ENCODE data around the gene DRG2.

Gene DRG2

GRCh38 chr17:18144855-18145254 lies 57.1 kb downstream of the DRG2 start:
- H3K9ac ChIP-seq (ENCODE audit: low read length) = no peak overlapping the region

GRCh38 chr17:18145811-18146210 lies 58.1 kb downstream of the DRG2 start:
- no peak overlapping the region for H3K27ac ChIP-seq (ENCODE audit: low read depth, low read length)
- no peaks in the 10 kb centered on the region for H3K9me3 ChIP-seq (ENCODE audit: control insufficient read depth, insufficient read depth, low read depth, low read length)
- no peak overlapping the region for H3K4me3 ChIP-seq (ENCODE audit: low read depth, low read length)
- peaks cover 12% of the 10 kb centered on the region for H3K4me1 ChIP-seq (ENCODE audit: control insufficient read depth, insufficient read depth, low read length)
- no peaks in the 10 kb centered on the region for H3K36me3 ChIP-seq (ENCODE audit: control insufficient read depth, insufficient read depth, low read length)
- no peak overlapping the region for H3K9ac ChIP-seq (ENCODE audit: low read length)
- H3K27me3 ChIP-seq (ENCODE audit: control insufficient read depth, insufficient read depth, low read length) = no peaks in the 10 kb centered on the region

More at GRCh38 chr17:18144855-18145254, 57.1 kb downstream of the DRG2 start:
- Histone ChIP-seq H3K4me3 (ENCODE audit: low read depth, low read length) (no peak overlapping the region), H3K36me3 (ENCODE audit: control insufficient read depth, insufficient read depth, low read length) (no peaks in the 10 kb centered on the region), H3K27me3 (ENCODE audit: control insufficient read depth, insufficient read depth, low read length) (no peaks in the 10 kb centered on the region), H3K27ac (ENCODE audit: low read depth, low read length) (no peak overlapping the region), H3K4me1 (ENCODE audit: control insufficient read depth, insufficient read depth, low read length) (peaks cover 12% of the 10 kb centered on the region), H3K9me3 (ENCODE audit: control insufficient read depth, insufficient read depth, low read depth, low read length) (no peaks in the 10 kb centered on the region)

GRCh38 chr17:18146259-18146658 lies 58.5 kb downstream of the DRG2 start:
- Histone ChIP-seq H3K27me3 (ENCODE audit: control insufficient read depth, insufficient read depth, low read length) (no peaks in the 10 kb centered on the region), H3K27ac (ENCODE audit: low read depth, low read length) (no peak overlapping the region), H3K4me1 (ENCODE audit: control insufficient read depth, insufficient read depth, low read length) (peaks cover 12% of the 10 kb centered on the region), H3K9ac (ENCODE audit: low read length) (no peak overlapping the region), H3K9me3 (ENCODE audit: control insufficient read depth, insufficient read depth, low read depth, low read length) (no peaks in the 10 kb centered on the region), H3K4me3 (ENCODE audit: low read depth, low read length) (no peak overlapping the region), H3K36me3 (ENCODE audit: control insufficient read depth, insufficient read depth, low read length) (no peaks in the 10 kb centered on the region)

GRCh38 chr17:18146980-18147379 lies 59.2 kb downstream of the DRG2 start:
- Histone ChIP-seq H3K27ac (ENCODE audit: low read depth, low read length) (no peak overlapping the region), H3K27me3 (ENCODE audit: control insufficient read depth, insufficient read depth, low read length) (no peaks in the 10 kb centered on the region), H3K9me3 (ENCODE audit: control insufficient read depth, insufficient read depth, low read depth, low read length) (no peaks in the 10 kb centered on the region), H3K4me1 (ENCODE audit: control insufficient read depth, insufficient read depth, low read length) (peaks cover 12% of the 10 kb centered on the region), H3K36me3 (ENCODE audit: control insufficient read depth, insufficient read depth, low read length) (no peaks in the 10 kb centered on the region), H3K9ac (ENCODE audit: low read length) (no peak overlapping the region), H3K4me3 (ENCODE audit: low read depth, low read length) (no peak overlapping the region)

GRCh38 chr17:18148586-18148985 lies 60.8 kb downstream of the DRG2 start:
- Histone ChIP-seq H3K27me3 (ENCODE audit: control insufficient read depth, insufficient read depth, low read length) (no peaks in the 10 kb centered on the region), H3K9me3 (ENCODE audit: control insufficient read depth, insufficient read depth, low read depth, low read length) (no peaks in the 10 kb centered on the region), H3K4me1 (ENCODE audit: control insufficient read depth, insufficient read depth, low read length) (peaks cover 12% of the 10 kb centered on the region; the same call in 1 of the 2 replicates), H3K4me3 (ENCODE audit: low read depth, low read length) (no peak overlapping the region), H3K27ac (ENCODE audit: low read depth, low read length) (no peak overlapping the region), H3K9ac (ENCODE audit: low read length) (no peak overlapping the region), H3K36me3 (ENCODE audit: control insufficient read depth, insufficient read depth, low read length) (no peaks in the 10 kb centered on the region)

GRCh38 chr17:18151290-18151689 lies 63.5 kb downstream of the DRG2 start:
- Histone ChIP-seq H3K4me3 (ENCODE audit: low read depth, low read length) (no peak overlapping the region), H3K9ac (ENCODE audit: low read length) (no peak overlapping the region), H3K4me1 (ENCODE audit: control insufficient read depth, insufficient read depth, low read length) (peaks cover 12% of the 10 kb centered on the region; the same call in 1 of the 2 replicates), H3K9me3 (ENCODE audit: control insufficient read depth, insufficient read depth, low read depth, low read length) (no peaks in the 10 kb centered on the region), H3K36me3 (ENCODE audit: control insufficient read depth, insufficient read depth, low read length) (no peaks in the 10 kb centered on the region), H3K27ac (ENCODE audit: low read depth, low read length) (no peak overlapping the region), H3K27me3 (ENCODE audit: control insufficient read depth, insufficient read depth, low read length) (no peaks in the 10 kb centered on the region)

GRCh38 chr17:18155179-18155578 lies 67.4 kb downstream of the DRG2 start:
- Histone ChIP-seq H3K4me3 (ENCODE audit: low read depth, low read length) (no peak overlapping the region), H3K27ac (ENCODE audit: low read depth, low read length) (no peak overlapping the region), H3K9ac (ENCODE audit: low read length) (no peak overlapping the region), H3K27me3 (ENCODE audit: control insufficient read depth, insufficient read depth, low read length) (no peaks in the 10 kb centered on the region), H3K36me3 (ENCODE audit: control insufficient read depth, insufficient read depth, low read length) (no peaks in the 10 kb centered on the region), H3K9me3 (ENCODE audit: control insufficient read depth, insufficient read depth, low read depth, low read length) (no peaks in the 10 kb centered on the region), H3K4me1 (ENCODE audit: control insufficient read depth, insufficient read depth, low read length) (peaks cover 15% of the 10 kb centered on the region; the same call in 1 of the 2 replicates)

GRCh38 chr17:18156171-18156975 lies 68.6 kb downstream of the DRG2 start:
- no peaks in the 10 kb centered on the region for H3K27me3 ChIP-seq (ENCODE audit: control insufficient read depth, insufficient read depth, low read length)
- H3K4me1 ChIP-seq (ENCODE audit: control insufficient read depth, insufficient read depth, low read length) = peaks cover 15% of the 10 kb centered on the region; the same call in 1 of the 2 replicates
- no peaks in the 10 kb centered on the region for H3K9me3 ChIP-seq (ENCODE audit: control insufficient read depth, insufficient read depth, low read depth, low read length)
- no peak overlapping the region for H3K9ac ChIP-seq (ENCODE audit: low read length)
- no peaks in the 10 kb centered on the region for H3K36me3 ChIP-seq (ENCODE audit: control insufficient read depth, insufficient read depth, low read length)
- H3K4me3 ChIP-seq (ENCODE audit: low read depth, low read length) = no peak overlapping the region
- no peak overlapping the region for H3K27ac ChIP-seq (ENCODE audit: low read depth, low read length)

- no peaks in the 10 kb centered on the region for H3K9me3 ChIP-seq (ENCODE audit: control insufficient read depth, insufficient read depth, low read depth, low read length)
- no peak overlapping the region for H3K27ac ChIP-seq (ENCODE audit: low read depth, low read length)
- H3K27me3 ChIP-seq (ENCODE audit: control insufficient read depth, insufficient read depth, low read length) = no peaks in the 10 kb centered on the region
- H3K4me3 ChIP-seq (ENCODE audit: low read depth, low read length) = no peak overlapping the region
- peaks cover 15% of the 10 kb centered on the region; the same call in 1 of the 2 replicates for H3K4me1 ChIP-seq (ENCODE audit: control insufficient read depth, insufficient read depth, low read length)
- no peak overlapping the region for H3K9ac ChIP-seq (ENCODE audit: low read length)
- H3K36me3 ChIP-seq (ENCODE audit: control insufficient read depth, insufficient read depth, low read length) = no peaks in the 10 kb centered on the region
These were observed 69.2 kb downstream of the DRG2 start for GRCh38 chr17:18156976-18157280.
